ENCODE results near the gene TGFBR1.

DNA sequence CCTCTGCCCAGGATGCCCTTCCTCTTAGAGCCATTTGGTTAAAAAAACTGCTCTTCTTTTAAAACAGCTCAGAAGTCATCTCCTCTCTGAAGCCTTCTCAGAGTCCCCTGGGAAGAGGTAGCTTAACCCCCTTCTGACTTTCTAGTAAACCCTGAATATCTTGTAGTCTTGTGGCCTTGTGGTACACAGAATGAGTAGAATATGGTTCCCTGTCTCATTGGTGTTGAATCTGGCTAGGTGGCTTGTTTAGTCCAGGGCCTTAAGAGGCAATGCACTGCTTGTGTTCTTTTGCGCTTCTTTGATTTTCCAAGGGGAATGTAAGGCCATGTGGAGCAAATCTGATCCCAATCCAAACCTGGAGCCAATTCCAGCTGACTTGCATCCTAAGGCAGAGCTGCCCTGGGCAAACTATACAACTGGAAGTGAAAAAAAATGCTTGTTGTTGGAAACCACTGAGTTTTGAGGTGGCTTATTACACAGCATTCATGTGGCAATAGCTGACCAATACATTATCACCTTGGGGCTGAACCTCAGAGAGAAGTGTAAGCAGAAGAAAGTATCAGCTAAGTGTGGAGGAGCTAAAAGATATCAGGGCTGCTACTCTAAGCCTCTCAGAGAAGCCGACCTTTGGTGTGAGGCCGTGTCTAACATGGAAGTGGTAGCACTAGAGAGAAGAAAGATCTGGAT, 85.8 kb downstream of the TGFBR1 start:
- TF ChIP-seq, protein P1, sequence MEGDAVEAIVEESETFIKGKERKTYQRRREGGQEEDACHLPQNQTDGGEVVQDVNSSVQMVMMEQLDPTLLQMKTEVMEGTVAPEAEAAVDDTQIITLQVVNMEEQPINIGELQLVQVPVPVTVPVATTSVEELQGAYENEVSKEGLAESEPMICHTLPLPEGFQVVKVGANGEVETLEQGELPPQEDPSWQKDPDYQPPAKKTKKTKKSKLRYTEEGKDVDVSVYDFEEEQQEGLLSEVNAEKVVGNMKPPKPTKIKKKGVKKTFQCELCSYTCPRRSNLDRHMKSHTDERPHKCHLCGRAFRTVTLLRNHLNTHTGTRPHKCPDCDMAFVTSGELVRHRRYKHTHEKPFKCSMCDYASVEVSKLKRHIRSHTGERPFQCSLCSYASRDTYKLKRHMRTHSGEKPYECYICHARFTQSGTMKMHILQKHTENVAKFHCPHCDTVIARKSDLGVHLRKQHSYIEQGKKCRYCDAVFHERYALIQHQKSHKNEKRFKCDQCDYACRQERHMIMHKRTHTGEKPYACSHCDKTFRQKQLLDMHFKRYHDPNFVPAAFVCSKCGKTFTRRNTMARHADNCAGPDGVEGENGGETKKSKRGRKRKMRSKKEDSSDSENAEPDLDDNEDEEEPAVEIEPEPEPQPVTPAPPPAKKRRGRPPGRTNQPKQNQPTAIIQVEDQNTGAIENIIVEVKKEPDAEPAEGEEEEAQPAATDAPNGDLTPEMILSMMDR (IDR thresholded peaks at IDR 0.05), result no peak
- TF ChIP-seq POLR2A (IDR thresholded peaks at IDR 0.05), result no peak
